ENCODE measurements around the gene PDE2A.

PDE2A gene

DNA sequence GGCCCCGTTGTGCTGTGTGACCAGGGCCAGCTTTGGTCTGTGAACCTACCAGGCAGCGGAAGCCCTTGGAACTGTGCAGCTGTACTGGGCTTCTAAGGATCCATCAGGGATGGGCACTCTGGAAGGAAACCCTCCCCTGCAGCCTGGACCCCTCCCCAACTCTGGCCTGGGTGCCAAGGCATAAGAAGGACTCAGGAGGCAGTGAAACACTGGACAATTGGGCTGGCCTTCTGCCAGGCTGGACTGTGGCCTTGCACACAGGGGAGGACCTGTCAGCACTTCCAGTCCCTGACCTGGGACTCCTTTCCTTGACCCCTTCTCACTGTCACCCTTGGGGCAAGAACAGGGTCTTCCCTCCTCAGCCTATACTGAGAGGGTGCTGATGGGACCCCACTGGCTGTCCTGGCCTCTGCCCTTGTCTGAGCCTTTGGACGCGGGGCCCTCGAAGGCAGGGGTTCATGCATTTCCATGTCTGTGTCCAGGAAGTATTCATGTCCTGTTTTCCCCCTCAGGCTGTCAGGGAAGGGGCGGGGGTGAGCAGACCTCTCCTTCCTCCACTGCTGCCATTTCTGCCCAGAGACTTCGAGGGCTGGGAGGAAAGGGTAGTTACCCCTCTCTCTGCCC, 39.6 kb downstream of the PDE2A start:
- DNase-seq = no peak

DNA sequence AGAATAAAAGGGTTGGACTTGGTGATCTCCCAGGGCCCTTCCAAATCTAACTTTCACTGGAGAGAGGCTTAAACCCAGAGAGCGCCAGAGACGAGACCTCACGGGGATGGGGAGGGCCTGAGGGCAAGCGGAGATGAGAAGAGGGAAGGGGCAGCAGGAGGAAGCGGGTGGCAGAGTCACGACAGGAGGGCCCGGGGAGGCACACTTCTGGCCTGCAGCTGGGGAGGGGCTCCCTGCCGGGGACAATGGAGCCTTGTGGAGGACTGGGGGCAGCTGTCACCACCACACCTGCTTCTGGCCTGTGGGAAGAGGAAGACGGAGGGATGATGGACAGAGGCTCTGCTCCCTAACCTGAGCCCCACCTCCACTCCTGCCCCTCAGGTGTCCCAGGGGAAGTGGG, 40.2 kb downstream of the PDE2A start:
- no peak for DNase-seq

DNA sequence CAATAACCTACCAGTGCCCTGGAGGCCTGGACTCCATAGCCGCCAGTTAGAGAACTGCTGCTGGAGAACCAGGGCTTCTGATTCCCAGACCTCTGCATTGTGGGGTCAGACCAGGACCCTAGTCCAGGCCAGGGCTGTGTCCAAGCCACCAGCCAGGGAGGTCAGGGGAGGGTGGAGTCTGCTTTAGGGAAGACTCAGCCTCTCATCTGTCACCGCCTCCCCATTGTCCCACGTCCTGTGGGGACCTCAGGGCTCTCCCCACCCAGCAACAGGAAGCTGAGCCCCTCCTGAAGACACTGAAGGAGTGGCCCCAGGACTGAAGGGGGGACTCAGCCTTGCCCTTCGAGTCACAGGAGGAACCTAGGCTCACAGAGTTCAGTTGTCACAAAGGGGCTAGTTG, 41.2 kb downstream of the PDE2A start:
- DNase-seq = no peak

- DNase-seq = no peak
Measured at GRCh38 chr11:72631806-72632731, 42.2 kb downstream of the PDE2A start.

GRCh38 chr11:72630104-72630852, 43.9 kb downstream of the PDE2A start:
- no peak for DNase-seq

GRCh38 chr11:72629266-72629665, 45.0 kb downstream of the PDE2A start:
- no peak for DNase-seq

GRCh38 chr11:72627594-72628281, 46.5 kb downstream of the PDE2A start:
- no peak for DNase-seq

- DNase-seq = no peak
Measured at GRCh38 chr11:72626414-72626936, 47.7 kb downstream of the PDE2A start.

GRCh38 chr11:72625691-72626413, 48.4 kb downstream of the PDE2A start:
- no peak for DNase-seq

- no peak for DNase-seq
Measured at GRCh38 chr11:72624496-72625201, 49.6 kb downstream of the PDE2A start.

DNA sequence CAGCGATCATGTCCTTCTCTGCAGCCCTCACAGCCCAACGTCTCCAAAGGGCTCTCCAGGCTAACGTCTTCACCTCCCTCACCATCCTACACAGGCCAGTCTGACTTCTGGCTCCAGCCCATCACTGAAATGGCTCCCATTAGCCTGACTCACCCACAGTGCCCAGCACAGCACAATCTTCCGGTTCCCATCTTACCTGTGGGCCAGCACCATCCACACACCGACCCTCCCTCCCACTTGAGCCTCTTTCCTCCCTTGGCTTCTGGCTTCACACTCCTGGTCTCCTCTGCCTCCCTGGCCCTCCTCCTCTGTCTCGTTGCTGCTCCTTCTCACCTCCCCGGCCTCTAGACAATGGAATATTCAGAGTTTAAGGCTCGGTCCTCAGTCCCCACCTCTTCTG, 51.2 kb downstream of the PDE2A start:
- no peak for DNase-seq

- no peak for DNase-seq
Measured at GRCh38 chr11:72621008-72621610, 53.1 kb downstream of the PDE2A start.

DNA sequence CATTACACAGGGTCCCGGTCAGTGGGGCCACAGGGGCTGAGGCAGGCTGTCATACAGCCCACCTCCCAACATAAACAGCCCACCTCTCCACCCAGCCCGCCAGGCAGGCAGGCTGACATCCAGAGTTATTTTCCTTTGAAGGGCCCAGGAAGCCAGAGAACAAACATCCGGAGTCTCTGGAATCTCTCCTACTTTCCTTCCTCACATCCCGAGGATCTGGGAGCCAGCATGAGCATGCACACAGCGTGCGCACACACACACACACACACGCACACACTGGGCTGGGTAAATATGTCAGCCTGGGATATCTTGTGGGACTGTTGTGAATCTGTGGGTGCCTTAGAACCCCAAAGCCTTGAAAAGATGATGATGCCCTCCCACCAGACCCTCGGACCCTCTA, 55.4 kb downstream of the PDE2A start:
- no peak for DNase-seq

DNA sequence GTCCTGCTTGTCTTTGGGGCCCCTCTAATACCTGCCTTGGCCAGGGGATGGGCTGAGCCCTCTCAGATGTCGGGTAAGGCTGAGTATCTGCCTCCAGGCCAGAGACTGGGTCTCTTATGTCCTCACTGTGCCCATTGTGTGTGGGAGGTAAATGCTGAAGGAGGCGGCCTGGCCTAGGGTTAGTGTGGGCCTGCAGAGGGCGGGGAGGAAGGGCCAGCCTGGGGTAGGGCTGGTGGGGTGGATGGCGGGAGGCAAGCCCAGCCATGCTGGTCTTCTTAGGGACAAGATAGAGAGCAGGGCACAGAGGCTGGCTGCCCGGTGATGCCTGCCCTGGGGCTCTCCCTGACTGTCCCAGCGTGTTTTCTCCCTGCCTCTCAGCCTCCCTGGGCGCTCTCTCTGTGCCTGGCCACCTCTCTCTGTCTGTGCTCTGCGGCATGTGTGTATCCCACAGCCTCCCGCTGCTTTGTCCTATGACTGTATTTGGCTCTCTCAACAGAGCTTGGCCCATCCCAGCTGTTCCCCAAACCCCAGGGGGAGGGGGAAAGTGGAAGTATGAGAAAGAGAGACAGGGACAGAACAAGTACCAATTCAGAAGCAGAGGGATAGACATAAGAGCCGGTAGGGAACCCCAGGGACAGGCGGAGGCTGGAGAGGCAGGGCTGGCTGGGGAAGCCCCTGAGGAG, 57.0 kb downstream of the PDE2A start:
- no peak for DNase-seq

GRCh38 chr11:72616655-72617054, 57.6 kb downstream of the PDE2A start:
- no peak for DNase-seq

DNA sequence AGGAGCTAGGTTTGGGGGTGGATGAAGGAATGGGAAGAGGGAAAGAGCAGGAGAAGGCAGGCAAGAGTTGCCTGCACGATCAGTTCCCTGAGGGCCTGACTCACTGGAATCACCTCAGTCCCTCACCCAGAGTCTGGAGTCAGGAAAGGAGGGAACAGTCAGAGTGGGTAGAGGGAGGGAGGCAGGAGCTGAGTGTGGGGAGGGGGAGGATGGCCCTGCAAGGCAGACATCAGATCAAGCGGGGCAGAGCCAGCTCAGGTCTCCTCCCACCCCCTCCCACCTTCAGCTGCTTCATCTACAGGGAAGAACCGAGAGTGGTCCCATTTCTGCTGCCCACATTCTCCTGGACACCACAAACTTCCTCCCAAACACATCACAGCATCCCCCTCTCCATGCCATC, 58.9 kb downstream of the PDE2A start:
- DNase-seq = no peak

- no peak for DNase-seq
Measured at GRCh38 chr11:72614381-72614780, 59.8 kb downstream of the PDE2A start.

GRCh38 chr11:72613977-72614376, 60.2 kb downstream of the PDE2A start:
- DNase-seq = no peak

DNA sequence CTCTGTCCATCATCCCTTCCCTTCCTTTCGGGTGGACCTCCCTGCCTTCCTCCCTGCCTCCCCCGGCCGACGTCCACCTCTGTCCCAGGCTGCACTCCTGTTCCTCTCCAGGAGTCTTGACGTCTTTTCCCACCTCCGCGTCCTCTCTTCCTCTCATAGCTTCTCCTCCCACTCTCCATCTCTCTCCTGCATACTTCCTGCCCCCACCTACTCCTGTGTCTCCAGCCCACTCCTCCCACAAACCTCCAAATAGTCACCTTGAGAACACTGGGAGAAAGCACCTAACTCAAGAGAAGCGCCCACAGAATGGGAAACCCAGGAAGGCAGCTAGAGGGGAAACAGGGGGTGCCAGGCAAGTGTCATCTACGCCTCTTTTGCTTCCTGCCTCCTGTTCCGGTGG, 60.8 kb downstream of the PDE2A start:
- DNase-seq = no peak

DNA sequence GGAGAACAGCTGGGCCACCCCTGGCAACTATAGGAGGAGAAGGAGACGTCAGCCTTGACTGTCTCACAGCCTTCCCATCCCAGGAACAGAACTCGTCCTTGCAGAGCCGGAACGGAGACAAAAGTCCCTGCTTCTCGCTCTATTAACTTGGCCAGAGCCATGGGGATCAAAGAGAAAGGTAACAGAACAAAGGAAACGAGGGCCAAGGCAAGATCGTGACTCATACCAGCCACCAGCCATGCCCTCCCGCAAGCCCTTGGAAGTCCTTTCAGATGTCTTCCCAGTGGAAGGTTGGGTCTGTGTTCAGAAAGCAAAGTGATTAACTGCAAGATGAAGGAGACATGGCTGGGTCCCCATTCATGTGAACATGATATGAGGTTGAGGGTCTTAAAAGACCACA, 64.7 kb downstream of the PDE2A start:
- no peak for DNase-seq
